ENCODE measurements around the gene NXPE4.
"Not testable (repeated sequence)": the region's sequence is repeated elsewhere in the genome, so short reads cannot be mapped to it uniquely, and the experiment has no call there.

- TF ChIP-seq CTCF, POLR2A (IDR thresholded peaks at IDR 0.05): not testable (repeated sequence)
Measured at GRCh38 chr11:114639440-114639839, 43.9 kb upstream of the NXPE4 start.

Data from ovary (tissue), 3 donors.